GM18517 (cell line): ENCODE measurements around the gene INSM1.

Experiments used
- ATAC-seq: cut with Tn5 transposase; IDR thresholded peaks from one replicate; pipeline ENCODE4 v1.9.1; 2021; ENCODE audit warnings: mild to moderate bottlenecking, moderate library complexity; ENCODE audit not compliant: unreplicated experiment

Gene INSM1

DNA sequence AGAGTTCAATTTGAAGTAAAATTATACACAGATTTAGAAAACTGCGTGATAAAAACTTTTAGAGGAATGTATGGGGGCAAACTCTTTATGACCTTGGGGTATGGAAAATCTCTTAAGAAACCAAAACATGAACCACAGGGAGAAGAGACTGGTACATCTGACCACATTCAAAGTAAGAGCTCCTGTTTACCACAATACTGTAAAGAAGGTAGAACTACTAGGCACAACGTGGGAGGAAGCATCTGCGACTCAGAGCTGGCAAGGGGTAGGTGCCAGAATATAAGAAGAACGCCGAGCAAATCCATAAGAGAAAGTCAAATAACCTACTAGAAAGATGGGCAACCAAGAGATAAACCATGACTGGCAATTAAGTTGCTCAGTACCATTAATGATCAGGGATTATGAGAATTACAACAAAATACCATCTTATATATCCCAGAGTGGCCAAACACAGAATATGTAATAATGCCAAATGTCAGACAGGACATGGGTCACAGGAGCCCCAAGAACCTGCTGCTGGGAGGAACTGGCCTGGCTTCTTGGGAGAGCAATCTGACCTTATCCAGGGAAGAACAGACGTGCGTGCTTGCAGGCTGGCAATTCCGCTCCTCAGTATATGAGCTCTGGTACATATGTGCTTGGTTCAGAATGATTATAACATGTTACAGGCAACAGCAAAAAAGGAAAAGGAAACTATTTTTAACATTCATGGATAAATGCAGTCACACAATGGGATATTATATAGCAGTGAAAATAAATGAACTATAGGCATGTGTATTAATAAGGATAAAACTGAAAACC is 50.2 kb downstream of the INSM1 start:
- ATAC-seq = no peak
